ENCODE measurements around the gene MMP24.
A peak's percentile ranks its signal among the peaks of the same experiment; 100 is the strongest.

The MMP24 gene

GRCh38 chr20:35320396-35321126, 94.1 kb downstream of the MMP24 start:
- H3K36me3 ChIP-seq (ENCODE audit: control insufficient read depth, insufficient read depth, low read length, severe bottlenecking) = no peaks in the 10 kb centered on the region
- no peaks in the 10 kb centered on the region for H3K9me3 ChIP-seq (ENCODE audit: control insufficient read depth, low read length)
- peak overlapping the region; percentile 25 for H3K4me3 ChIP-seq (ENCODE audit: low read length)
- H3K27me3 ChIP-seq (replicated peaks; ENCODE audit: control insufficient read depth, insufficient read depth, low read length) = no peaks in the 10 kb centered on the region
- peaks cover 45% of the 10 kb centered on the region for H3K4me1 ChIP-seq (ENCODE audit: control insufficient read depth, insufficient read depth, low read length)
- no peak for DNase-seq (ENCODE audit: low read depth)
- H3K9ac ChIP-seq (ENCODE audit: low read length) = peak overlapping the region; percentile 27

- Histone ChIP-seq H3K9ac (ENCODE audit: low read length) (no peak overlapping the region), H3K27me3 (replicated peaks; ENCODE audit: control insufficient read depth, insufficient read depth, low read length) (no peaks in the 10 kb centered on the region), H3K9me3 (ENCODE audit: control insufficient read depth, low read length) (no peaks in the 10 kb centered on the region), H3K36me3 (ENCODE audit: control insufficient read depth, insufficient read depth, low read length, severe bottlenecking) (no peaks in the 10 kb centered on the region), H3K4me1 (ENCODE audit: control insufficient read depth, insufficient read depth, low read length) (peaks cover 35% of the 10 kb centered on the region), H3K4me3 (ENCODE audit: low read length) (no peak overlapping the region)
- DNase-seq (ENCODE audit: low read depth) = no peak
Measured at GRCh38 chr20:35325401-35325800, 98.9 kb downstream of the MMP24 start.

GRCh38 chr20:35326021-35326739, 99.7 kb downstream of the MMP24 start:
- Histone ChIP-seq H3K9me3 (ENCODE audit: control insufficient read depth, low read length) (no peaks in the 10 kb centered on the region), H3K4me1 (ENCODE audit: control insufficient read depth, insufficient read depth, low read length) (peaks cover 27% of the 10 kb centered on the region), H3K36me3 (ENCODE audit: control insufficient read depth, insufficient read depth, low read length, severe bottlenecking) (no peaks in the 10 kb centered on the region), H3K4me3 (ENCODE audit: low read length) (no peak overlapping the region), H3K27me3 (replicated peaks; ENCODE audit: control insufficient read depth, insufficient read depth, low read length) (no peaks in the 10 kb centered on the region), H3K9ac (ENCODE audit: low read length) (no peak overlapping the region)
- peak; percentile 57 for DNase-seq (ENCODE audit: low read depth)
